H9 (cell line): ENCODE measurements around the gene ERP44. TPM values are rescaled to one million over a fixed set of nuclear protein-coding genes. Genes with fewer than 3 reads are reported as not detected.

ENCODE experiments used
- DNase-seq: peaks from one replicate; pipeline ENCODE4 v3.0.0-alpha.2; 2017
- H2AFZ ChIP-seq: one replicate; pipeline ENCODE4 v1.6.1; 2013; ENCODE audit warnings: mild to moderate bottlenecking, low read length, control low read depth, moderate library complexity
- H2AK5ac ChIP-seq: 2 replicates; pipeline ENCODE4 v1.6.1; 2013; ENCODE audit warnings: low read length, control low read depth, mixed read lengths; ENCODE audit not compliant: insufficient read length
- H2BK120ac ChIP-seq: one replicate; pipeline ENCODE4 v1.6.1; 2013; ENCODE audit warnings: low read depth, mild to moderate bottlenecking, low read length, control low read depth, inconsistent platforms; ENCODE audit not compliant: poor library complexity, severe bottlenecking
- H2BK12ac ChIP-seq: 2 replicates; pipeline ENCODE4 v1.6.1; 2013; ENCODE audit warnings: low read length, control low read depth, mixed read lengths, low read depth; ENCODE audit not compliant: insufficient read length
- H2BK15ac ChIP-seq: 2 replicates; pipeline ENCODE4 v1.6.1; 2013; ENCODE audit warnings: low read depth, low read length, control low read depth
- H2BK20ac ChIP-seq: one replicate; pipeline ENCODE4 v1.6.1; 2013; ENCODE audit warnings: low read depth, mild to moderate bottlenecking, low read length, control low read depth, inconsistent platforms; ENCODE audit not compliant: poor library complexity, severe bottlenecking
- H2BK5ac ChIP-seq: 2 replicates; pipeline ENCODE4 v1.6.1; 2013; ENCODE audit warnings: low read length, control low read depth, mixed read lengths; ENCODE audit not compliant: insufficient read length
- H3K14ac ChIP-seq: 2 replicates; pipeline ENCODE4 v1.6.1; 2013; ENCODE audit warnings: low read length, control low read depth; ENCODE audit not compliant: insufficient read depth
- H3K18ac ChIP-seq: 2 replicates; pipeline ENCODE4 v1.6.1; 2013; ENCODE audit warnings: low read depth, mild to moderate bottlenecking, mixed read lengths, low read length, control low read depth; ENCODE audit not compliant: insufficient read length
- H3K23ac ChIP-seq: 2 replicates; pipeline ENCODE4 v1.6.1; 2013; ENCODE audit warnings: low read length, control low read depth, mixed read lengths, low read depth; ENCODE audit not compliant: insufficient read length
- H3K23me2 ChIP-seq: 2 replicates; pipeline ENCODE4 v1.6.1; 2013; ENCODE audit warnings: low read depth, mild to moderate bottlenecking, mixed read lengths, low read length, control low read depth; ENCODE audit not compliant: insufficient read length, poor library complexity, severe bottlenecking
- H3K27ac ChIP-seq: 2 replicates; pipeline ENCODE4 v1.5.1; 2013; ENCODE audit warnings: low read length, control low read depth, mixed read lengths, low read depth; ENCODE audit not compliant: insufficient read length
- H3K27me3 ChIP-seq: 2 replicates; pipeline ENCODE4 v1.6.1; 2013; ENCODE audit warnings: low read length, control low read depth, inconsistent platforms; ENCODE audit not compliant: insufficient read depth
- H3K4ac ChIP-seq: 2 replicates; pipeline ENCODE4 v1.6.1; 2013; ENCODE audit warnings: low read depth, mild to moderate bottlenecking, control low read depth, inconsistent platforms, low read length, moderate library complexity
- H3K4me1 ChIP-seq: 2 replicates; pipeline ENCODE4 v1.6.1; 2013; ENCODE audit warnings: low read length, control low read depth, inconsistent platforms; ENCODE audit not compliant: insufficient read depth
- H3K4me2 ChIP-seq: 2 replicates; pipeline ENCODE4 v1.6.1; 2013; ENCODE audit warnings: low read length, control low read depth, mixed read lengths; ENCODE audit not compliant: insufficient read length, insufficient read depth
- H3K56ac ChIP-seq: 2 replicates; pipeline ENCODE4 v1.6.1; 2013; ENCODE audit warnings: low read depth, mild to moderate bottlenecking, mixed read lengths, low read length, control low read depth; ENCODE audit not compliant: insufficient read length
- H3K79me1 ChIP-seq: 2 replicates; pipeline ENCODE4 v1.6.1; 2013; ENCODE audit warnings: low read depth, mild to moderate bottlenecking, moderate library complexity, low read length, control low read depth, inconsistent platforms; ENCODE audit not compliant: insufficient read depth, poor library complexity, severe bottlenecking
- H3K79me2 ChIP-seq: 2 replicates; pipeline ENCODE4 v1.6.1; 2013; ENCODE audit warnings: low read length, control low read depth, inconsistent platforms; ENCODE audit not compliant: insufficient read depth
- H3K9ac ChIP-seq: 2 replicates; pipeline ENCODE4 v1.6.1; 2013; ENCODE audit warnings: low read length, control low read depth, mixed read lengths; ENCODE audit not compliant: insufficient read length; ENCODE audit errors: extremely low read depth
- H3K9me3 ChIP-seq: one replicate; pipeline ENCODE4 v1.6.1; 2013; ENCODE audit warnings: low read depth, low read length, inconsistent platforms; ENCODE audit not compliant: control insufficient read depth
- H3T11ph ChIP-seq: one replicate; pipeline ENCODE4 v1.6.1; 2013; ENCODE audit warnings: mild to moderate bottlenecking, low read length, control low read depth, inconsistent platforms
- H4K20me1 ChIP-seq: one replicate; pipeline ENCODE4 v1.6.1; 2013; ENCODE audit not compliant: control insufficient read depth, insufficient read length, insufficient read depth
- H4K5ac ChIP-seq: 2 replicates; pipeline ENCODE4 v1.6.1; 2013; ENCODE audit warnings: low read depth, mild to moderate bottlenecking, mixed read lengths, low read length, control low read depth; ENCODE audit not compliant: insufficient read length
- H4K8ac ChIP-seq: replicated peaks from 2 replicates; pipeline ENCODE4 v1.6.1; 2013; ENCODE audit warnings: low read length, control low read depth, mixed read lengths, low read depth; ENCODE audit not compliant: insufficient read length
- H4K91ac ChIP-seq: 2 replicates; pipeline ENCODE4 v1.6.1; 2013; ENCODE audit warnings: low read depth, mild to moderate bottlenecking, moderate library complexity, mixed read lengths, low read length, control low read depth; ENCODE audit not compliant: insufficient read length
- H3K27ac Mint-ChIP-seq, 3 experiments: 2 replicates in 2 of 3; 3 replicates in 1 of 3; pipeline ENCODE4 v1.8.0; 2020 to 2021; ENCODE audit warnings: mixed read lengths in 3 of 3, mild to moderate bottlenecking in 1 of 3, moderate library complexity in 1 of 3
- H3K27me3 Mint-ChIP-seq: 2 replicates; pipeline ENCODE4 v1.8.0; 2021; ENCODE audit warnings: low read depth, mild to moderate bottlenecking, moderate library complexity, mixed read lengths
- H3K36me3 Mint-ChIP-seq, 3 experiments: 2 replicates in 2 of 3; 3 replicates in 1 of 3; pipeline ENCODE4 v1.8.0; 2020 to 2021; ENCODE audit warnings: low read depth in 3 of 3, mixed read lengths in 3 of 3; ENCODE audit not compliant: insufficient read depth in 1 of 3
- H3K4me1 Mint-ChIP-seq, 2 experiments: 2 replicates each; pipeline ENCODE4 v1.8.0; 2020; ENCODE audit warnings: mixed read lengths in 2 of 2
- H3K4me3 Mint-ChIP-seq, 2 experiments: 2 replicates in 1 of 2; 3 replicates in 1 of 2; pipeline ENCODE4 v1.8.0; 2020 to 2021; ENCODE audit warnings: mild to moderate bottlenecking in 2 of 2, mixed read lengths in 2 of 2, moderate library complexity in 1 of 2
- H3K9me3 Mint-ChIP-seq, 2 experiments: 2 replicates in 1 of 2; 3 replicates in 1 of 2; pipeline ENCODE4 v1.8.0; 2020; ENCODE audit warnings: mild to moderate bottlenecking in 2 of 2, mixed read lengths in 2 of 2, moderate library complexity in 1 of 2
- CTCF ChIP-seq: fragments of 200-600 bp; sonication (generic); conservative IDR thresholded peaks from 3 replicates; pipeline ENCODE4 v1.8.0; 2021; ENCODE audit warnings: antibody characterized with exemption, mild to moderate bottlenecking
- WGBS: extraction: QIAGEN DNeasy Blood & Tissue Kit; methylation state at CpG from one replicate; pipeline ENCODE4 v1.1.7; 2013; ENCODE audit warnings: missing lambda C conversion rate, low lambda C conversion rate, mixed read lengths; ENCODE audit not compliant: insufficient read length; ENCODE audit errors: extremely low coverage; 5-methylcytosine and 5-hydroxymethylcytosine counted together
- total RNA-seq: library from RNA; stranded (reverse); gene quantifications from 2 replicates; pipeline ENCODE4 v1.2.1, GENCODE V29; 2021

The ERP44 gene
- total RNA-seq, 1 experiment from 2014 or later: 15.4 TPM

DNA sequence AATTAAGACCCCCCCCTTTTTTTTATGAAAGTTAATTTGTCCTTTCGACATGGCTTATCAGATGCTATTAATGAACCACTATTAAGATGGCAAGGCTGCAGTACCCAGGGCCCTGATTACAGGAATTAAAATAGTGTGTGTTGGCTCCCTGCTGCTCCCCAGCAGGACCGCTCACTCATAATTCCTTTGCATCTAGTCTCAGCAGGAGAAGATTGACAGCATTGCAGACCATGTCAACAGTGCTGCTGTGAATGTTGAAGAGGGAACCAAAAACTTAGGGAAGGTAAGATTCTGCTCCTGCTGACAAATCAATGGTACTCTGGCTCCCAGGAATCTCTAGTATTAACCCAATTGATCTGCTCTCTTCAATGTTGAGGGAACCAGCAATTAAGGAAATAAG is 131.3 kb downstream of the ERP44 start:
- Histone ChIP-seq H3K18ac (no peak overlapping the region), H4K91ac (no peak overlapping the region), H3K9ac (no peak overlapping the region), H4K8ac (no peak overlapping the region), H3K27me3 (no peaks in the 10 kb centered on the region), H4K5ac (no peak overlapping the region), H2BK12ac (no peak overlapping the region), H2BK20ac (no peak overlapping the region), H3K56ac (no peak overlapping the region), H3K79me1 (no peaks in the 10 kb centered on the region), H3K4me2 (no peak overlapping the region), H3K4ac (no peak overlapping the region), H2BK15ac (no peak overlapping the region), H2AK5ac (no peak overlapping the region), H3K79me2 (no peaks in the 10 kb centered on the region), H3K23ac (no peak overlapping the region), H3K4me1 (no peaks in the 10 kb centered on the region), H3T11ph (no peak overlapping the region), H3K23me2 (peaks cover 2% of the 10 kb centered on the region), H3K14ac (no peak overlapping the region), H2AFZ (no peak overlapping the region), H3K27ac (no peak overlapping the region), H3K9me3 (no peaks in the 10 kb centered on the region), H2BK120ac (no peak overlapping the region), H4K20me1 (no peaks in the 10 kb centered on the region), H2BK5ac (no peak overlapping the region)
- TF ChIP-seq CTCF: no peak
- no peaks in the 10 kb centered on the region; a peak in 1 of 5 replicates for H3K9me3 Mint-ChIP-seq
- peaks cover 26 to 29% of the 10 kb centered on the region in 2 experiments for H3K4me1 Mint-ChIP-seq
- H3K27me3 Mint-ChIP-seq: no peaks in the 10 kb centered on the region
- H3K4me3 Mint-ChIP-seq: no peak overlapping the region; a peak in 1 of 5 replicates
- no CpG with 5 or more reads among the region's 2 CpGs for WGBS
- no peak for DNase-seq
- H3K27ac Mint-ChIP-seq: peak overlapping the region in 1 of 3 experiments; percentile 91; a peak in 3 of 7 replicates
- no peaks in the 10 kb centered on the region; a peak in 1 of 7 replicates for H3K36me3 Mint-ChIP-seq
